HL-60 (cell line): ENCODE results near the gene KLF6.

Experiments used
- DNase-seq, 2 experiments: peaks; one replicate each; pipeline ENCODE4 v3.0.0-alpha.2; 2010 to 2020; ENCODE audit warnings: low read depth in 1 of 2, low spot score in 1 of 2
- H3K27ac ChIP-seq: fragments of 250-450 bp; sonication (Bioruptor Pico); replicated peaks from 2 replicates; pipeline ENCODE4 v1.5.1; 2020; ENCODE audit warnings: mild to moderate bottlenecking, moderate library complexity
- H3K27me3 ChIP-seq: fragments of 250-450 bp; sonication (Bioruptor Pico); 2 replicates; pipeline ENCODE4 v1.5.1; 2021; ENCODE audit warnings: mild to moderate bottlenecking, moderate library complexity; ENCODE audit not compliant: insufficient read depth, poor library complexity, severe bottlenecking
- H3K4me3 ChIP-seq: replicated peaks from 2 replicates; pipeline ENCODE4 v1.5.1; 2011; ENCODE audit warnings: mild to moderate bottlenecking, control low read depth, low read length; ENCODE audit not compliant: insufficient read depth
- GABPA ChIP-seq: IDR thresholded peaks from 2 replicates; pipeline ENCODE4 v1.6.1; 2012; ENCODE audit warnings: low read depth
- POLR2AphosphoS5 ChIP-seq: IDR thresholded peaks from 2 replicates; pipeline ENCODE4 v1.6.1; 2012; ENCODE audit warnings: low read depth
- SPI1 ChIP-seq: IDR thresholded peaks from 2 replicates; pipeline ENCODE4 v1.6.1; 2012; ENCODE audit warnings: low read depth, mild to moderate bottlenecking, borderline replicate concordance
- TF ChIP-seq, protein P1 (sequence below): IDR thresholded peaks from one replicate; pipeline ENCODE4 v1.5.1; 2011; ENCODE audit warnings: low read length, control low read depth, inconsistent platforms; ENCODE audit not compliant: insufficient read depth
- TF ChIP-seq, protein P2 (sequence below): IDR thresholded peaks from 2 replicates; pipeline ENCODE4 v1.6.1; 2012; ENCODE audit warnings: low read depth; ENCODE audit not compliant: insufficient replicate concordance

KLF6 gene

DNA sequence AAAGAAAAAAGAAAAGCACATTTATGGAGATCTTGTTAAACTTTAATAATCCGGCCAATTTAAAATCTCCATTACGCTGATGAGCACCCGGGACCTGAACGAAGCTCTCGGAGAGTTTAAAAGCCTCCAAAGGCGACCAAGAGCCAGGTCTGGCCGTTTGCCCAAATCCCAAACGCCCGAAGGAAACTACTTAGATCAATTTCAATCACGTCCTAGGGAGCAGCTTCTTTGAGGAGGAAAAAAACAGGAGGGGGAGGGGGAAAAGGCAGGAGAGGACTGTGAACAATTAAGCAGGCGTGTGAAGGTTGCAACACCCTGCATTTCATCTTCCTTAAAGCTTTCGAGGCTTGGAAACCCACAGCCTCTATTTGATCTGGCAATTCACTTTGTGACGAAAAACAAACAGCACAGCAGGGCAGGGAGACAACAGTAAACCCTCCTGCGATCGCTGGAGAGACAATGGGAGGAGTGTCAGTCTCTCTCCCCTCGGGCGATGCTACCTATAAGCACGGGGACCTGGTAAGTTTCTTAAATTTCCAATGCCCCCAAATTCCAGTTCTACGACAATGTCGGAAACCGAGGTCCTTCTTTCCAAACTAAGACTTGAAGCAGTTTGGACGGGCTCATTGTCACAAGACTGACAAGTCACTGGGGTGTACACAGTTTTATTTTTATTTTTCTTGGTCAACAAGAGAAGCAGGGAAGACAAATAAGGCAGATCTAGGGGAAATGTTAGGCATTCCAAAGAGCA, 1.2 kb downstream of the KLF6 start:
- H3K27me3 ChIP-seq = no peaks in the 10 kb centered on the region
- H3K4me3 ChIP-seq = peak overlapping the region; percentile 51
- peak overlapping the region; percentile 97 for H3K27ac ChIP-seq
- peak; percentile 68 to 77 for DNase-seq
- TF ChIP-seq, protein P1, sequence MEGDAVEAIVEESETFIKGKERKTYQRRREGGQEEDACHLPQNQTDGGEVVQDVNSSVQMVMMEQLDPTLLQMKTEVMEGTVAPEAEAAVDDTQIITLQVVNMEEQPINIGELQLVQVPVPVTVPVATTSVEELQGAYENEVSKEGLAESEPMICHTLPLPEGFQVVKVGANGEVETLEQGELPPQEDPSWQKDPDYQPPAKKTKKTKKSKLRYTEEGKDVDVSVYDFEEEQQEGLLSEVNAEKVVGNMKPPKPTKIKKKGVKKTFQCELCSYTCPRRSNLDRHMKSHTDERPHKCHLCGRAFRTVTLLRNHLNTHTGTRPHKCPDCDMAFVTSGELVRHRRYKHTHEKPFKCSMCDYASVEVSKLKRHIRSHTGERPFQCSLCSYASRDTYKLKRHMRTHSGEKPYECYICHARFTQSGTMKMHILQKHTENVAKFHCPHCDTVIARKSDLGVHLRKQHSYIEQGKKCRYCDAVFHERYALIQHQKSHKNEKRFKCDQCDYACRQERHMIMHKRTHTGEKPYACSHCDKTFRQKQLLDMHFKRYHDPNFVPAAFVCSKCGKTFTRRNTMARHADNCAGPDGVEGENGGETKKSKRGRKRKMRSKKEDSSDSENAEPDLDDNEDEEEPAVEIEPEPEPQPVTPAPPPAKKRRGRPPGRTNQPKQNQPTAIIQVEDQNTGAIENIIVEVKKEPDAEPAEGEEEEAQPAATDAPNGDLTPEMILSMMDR = no peak
- TF ChIP-seq POLR2AphosphoS5 = no peak
- no peak for TF ChIP-seq GABPA
- no peak for TF ChIP-seq SPI1

DNA sequence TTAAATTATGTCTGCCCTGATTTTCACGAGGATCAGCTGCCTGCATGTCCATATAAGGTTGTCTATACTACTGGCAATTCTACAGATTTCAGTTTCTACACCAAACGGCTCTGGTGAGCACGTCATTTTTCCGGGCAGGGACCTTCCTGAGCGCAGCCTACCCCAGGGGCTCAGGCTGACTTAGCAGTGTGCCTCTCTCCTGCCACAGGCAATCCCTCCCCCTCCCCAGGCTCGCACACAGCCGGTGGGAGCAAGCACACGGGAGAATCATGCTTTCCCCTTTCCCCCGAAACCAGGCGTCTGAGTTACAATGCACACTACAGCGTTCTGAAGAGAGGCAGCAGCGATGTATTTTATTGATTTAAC, 1.7 kb downstream of the KLF6 start:
- peak overlapping the region; percentile 97 for H3K27ac ChIP-seq
- no peaks in the 10 kb centered on the region for H3K27me3 ChIP-seq
- H3K4me3 ChIP-seq = peak overlapping the region; percentile 51
- DNase-seq = peak in 1 of 2 experiments; percentile 37
- TF ChIP-seq, protein P2, sequence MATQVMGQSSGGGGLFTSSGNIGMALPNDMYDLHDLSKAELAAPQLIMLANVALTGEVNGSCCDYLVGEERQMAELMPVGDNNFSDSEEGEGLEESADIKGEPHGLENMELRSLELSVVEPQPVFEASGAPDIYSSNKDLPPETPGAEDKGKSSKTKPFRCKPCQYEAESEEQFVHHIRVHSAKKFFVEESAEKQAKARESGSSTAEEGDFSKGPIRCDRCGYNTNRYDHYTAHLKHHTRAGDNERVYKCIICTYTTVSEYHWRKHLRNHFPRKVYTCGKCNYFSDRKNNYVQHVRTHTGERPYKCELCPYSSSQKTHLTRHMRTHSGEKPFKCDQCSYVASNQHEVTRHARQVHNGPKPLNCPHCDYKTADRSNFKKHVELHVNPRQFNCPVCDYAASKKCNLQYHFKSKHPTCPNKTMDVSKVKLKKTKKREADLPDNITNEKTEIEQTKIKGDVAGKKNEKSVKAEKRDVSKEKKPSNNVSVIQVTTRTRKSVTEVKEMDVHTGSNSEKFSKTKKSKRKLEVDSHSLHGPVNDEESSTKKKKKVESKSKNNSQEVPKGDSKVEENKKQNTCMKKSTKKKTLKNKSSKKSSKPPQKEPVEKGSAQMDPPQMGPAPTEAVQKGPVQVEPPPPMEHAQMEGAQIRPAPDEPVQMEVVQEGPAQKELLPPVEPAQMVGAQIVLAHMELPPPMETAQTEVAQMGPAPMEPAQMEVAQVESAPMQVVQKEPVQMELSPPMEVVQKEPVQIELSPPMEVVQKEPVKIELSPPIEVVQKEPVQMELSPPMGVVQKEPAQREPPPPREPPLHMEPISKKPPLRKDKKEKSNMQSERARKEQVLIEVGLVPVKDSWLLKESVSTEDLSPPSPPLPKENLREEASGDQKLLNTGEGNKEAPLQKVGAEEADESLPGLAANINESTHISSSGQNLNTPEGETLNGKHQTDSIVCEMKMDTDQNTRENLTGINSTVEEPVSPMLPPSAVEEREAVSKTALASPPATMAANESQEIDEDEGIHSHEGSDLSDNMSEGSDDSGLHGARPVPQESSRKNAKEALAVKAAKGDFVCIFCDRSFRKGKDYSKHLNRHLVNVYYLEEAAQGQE = no peak
- TF ChIP-seq POLR2AphosphoS5 = peak; percentile 14; the same call in 1 of the 2 replicates

DNA sequence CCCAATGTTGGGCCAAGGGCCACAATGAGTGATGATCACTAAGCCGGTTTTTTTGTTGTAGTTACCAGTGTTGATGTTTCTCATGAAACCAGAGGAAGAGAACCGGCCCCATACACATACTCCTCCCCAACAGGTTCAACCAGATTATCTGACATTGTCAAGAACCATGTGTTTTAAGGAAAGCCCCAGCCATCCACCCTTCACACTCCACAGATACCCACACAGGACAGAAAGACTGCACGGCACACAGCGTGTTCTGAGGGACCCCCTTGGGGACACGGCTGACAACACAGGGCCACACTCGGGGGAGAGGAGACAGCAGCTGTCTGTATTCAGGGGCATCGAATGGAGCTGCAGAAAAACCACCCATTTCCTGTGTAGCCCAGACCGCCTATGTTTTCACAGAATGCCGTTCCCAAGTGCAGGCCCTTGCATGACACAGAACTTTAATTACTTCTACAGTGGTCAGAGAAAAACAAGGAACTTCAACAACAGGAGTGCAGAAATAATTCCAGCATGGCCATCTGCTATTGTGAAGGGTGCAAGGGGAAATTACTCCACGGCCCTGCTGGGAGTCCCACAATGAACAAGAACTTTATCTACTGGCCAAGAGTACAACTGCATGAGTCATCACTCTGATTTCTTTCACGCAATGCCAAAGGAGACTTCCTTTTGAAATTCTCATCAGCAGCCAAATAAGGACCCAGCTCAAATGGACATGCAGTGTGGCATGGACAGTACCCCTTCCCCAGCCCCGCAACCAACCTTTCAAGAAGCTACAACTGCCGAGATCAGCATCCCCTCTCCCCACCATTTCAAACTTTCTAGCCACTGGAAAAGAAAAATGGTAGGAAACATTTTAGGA, 2.3 kb downstream of the KLF6 start:
- no peaks in the 10 kb centered on the region for H3K27me3 ChIP-seq
- peak; percentile 54 to 84 for DNase-seq
- TF ChIP-seq, protein P2 = no peak
- TF ChIP-seq GABPA = no peak
- TF ChIP-seq SPI1 = no peak; the same call in 1 of the 2 replicates
- no peak; the same call in 1 of the 2 replicates for TF ChIP-seq POLR2AphosphoS5
- TF ChIP-seq, protein P1 = no peak
- peak overlapping the region; percentile 97 for H3K27ac ChIP-seq
- peak overlapping the region; percentile 51 for H3K4me3 ChIP-seq

DNA sequence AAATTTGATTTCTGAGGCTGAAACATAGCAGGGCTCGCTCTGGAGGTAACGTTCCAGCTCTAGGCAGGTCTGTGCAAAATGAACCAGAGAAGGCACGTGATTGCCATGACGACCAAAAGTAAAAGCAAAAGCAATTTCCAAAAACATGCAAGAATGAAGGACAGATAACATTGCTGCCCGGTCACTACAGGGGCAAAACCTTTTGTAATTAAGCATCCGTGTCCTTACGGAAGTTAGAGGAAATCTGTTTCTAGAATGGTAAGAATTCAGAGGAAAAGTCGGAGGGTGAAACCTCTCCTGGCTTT, 2.9 kb downstream of the KLF6 start:
- Histone ChIP-seq H3K4me3 (peak overlapping the region; percentile 51), H3K27me3 (no peaks in the 10 kb centered on the region), H3K27ac (peak overlapping the region; percentile 97)
- no peak for DNase-seq
- TF ChIP-seq POLR2AphosphoS5 (no peak), SPI1 (no peak), GABPA (no peak)
- TF ChIP-seq, protein P2 = no peak
- TF ChIP-seq, protein P1 = no peak
